GM18502 (cell line): ENCODE measurements around the gene NCEH1.
"Not testable (repeated sequence)": the region's sequence is repeated elsewhere in the genome, so short reads cannot be mapped to it uniquely, and the experiment has no call there.

ENCODE experiments used
- ATAC-seq: cut with Tn5 transposase; IDR thresholded peaks from one replicate; pipeline ENCODE4 v1.9.1; 2021; ENCODE audit warnings: mild to moderate bottlenecking; ENCODE audit not compliant: unreplicated experiment, poor library complexity

NCEH1 gene

GRCh38 chr3:172594900-172595663 is 115.8 kb downstream of the NCEH1 start:
- ATAC-seq: not testable (repeated sequence)

GRCh38 chr3:172592898-172593669 is 117.8 kb downstream of the NCEH1 start:
- ATAC-seq: no peak

GRCh38 chr3:172591876-172592771 is 118.7 kb downstream of the NCEH1 start:
- ATAC-seq: peak; percentile 89

- no peak for ATAC-seq
Measured at GRCh38 chr3:172591125-172591605, 119.7 kb downstream of the NCEH1 start.

- ATAC-seq: no peak
Measured at GRCh38 chr3:172586436-172586835, 124.4 kb downstream of the NCEH1 start.

- ATAC-seq: no peak
Measured at GRCh38 chr3:172585954-172586353, 124.9 kb downstream of the NCEH1 start.

- no peak for ATAC-seq
Measured at GRCh38 chr3:172582712-172583111, 128.2 kb downstream of the NCEH1 start.

- ATAC-seq: peak; percentile 30
Measured at GRCh38 chr3:172581757-172582166, 129.1 kb downstream of the NCEH1 start.

- peak; percentile 88 for ATAC-seq
Measured at GRCh38 chr3:172580680-172581401, 130.0 kb downstream of the NCEH1 start.
